B cell (primary cell): Measurements from ENCODE around the gene CARNS1.

Experiments used
- CTCF ChIP-seq: fragments of 200-600 bp; IDR thresholded peaks from one replicate; pipeline ENCODE4 v1.8.0; 2022; ENCODE audit warnings: antibody characterized with exemption, mild to moderate bottlenecking
- EZH2 ChIP-seq: IDR thresholded peaks from 2 replicates; pipeline ENCODE4 v1.6.1; 2012; ENCODE audit warnings: borderline replicate concordance, low read depth, mild to moderate bottlenecking, moderate library complexity, low read length; ENCODE audit not compliant: insufficient read depth, poor library complexity, severe bottlenecking

GRCh38 chr11:67452141-67452952 is 36.9 kb downstream of the CARNS1 start, which contains the start of gene GPR152:
- TF ChIP-seq CTCF (no peak), EZH2 (no peak)
